PC-3 (cell line): Measurements from ENCODE around the gene GRM1. TPM values are rescaled to one million over a fixed set of nuclear protein-coding genes. Genes with fewer than 3 reads are reported as not detected.

Experiments
- ATAC-seq: fragments of 200-7000 bp; cut with Tn5 transposase; 2 replicates; pipeline ENCODE4 v1.9.1; 2020; ENCODE audit warnings: mild to moderate bottlenecking, moderate library complexity
- BruUV-seq: library from RNA; stranded (reverse); fragments of 400-500 nt; replicated peaks from 2 replicates; lab custom pipeline; 2021; lab: Mats Ljungman, UMichigan
- CTCF ChIA-PET: fragments of 300-600 bp; sonication (Branson Sonifier 250); formaldehyde crosslinking; loops from one replicate; lab custom pipeline; 2022; ENCODE audit warnings: antibody characterized with exemption; lab: Charles Lee
- POLR2A ChIA-PET: fragments of 300-600 bp; sonication (Branson Sonifier 250); formaldehyde crosslinking; loops from one replicate; lab custom pipeline; 2022; ENCODE audit warnings: antibody characterized with exemption; ENCODE audit not compliant: unreplicated experiment; lab: Charles Lee
- DNase-seq: peaks from one replicate; pipeline ENCODE4 v3.0.0-alpha.2; 2015
- H2AFZ ChIP-seq: fragments of 300-600 bp; sonication (generic); 2 replicates; pipeline ENCODE4 v1.6.0; 2016; ENCODE audit warnings: antibody characterized with exemption, low read length
- H3F3A ChIP-seq: fragments of 300-600 bp; sonication (generic); one replicate; pipeline ENCODE4 v1.6.0; 2017; ENCODE audit warnings: antibody characterized with exemption, low read length, control low read depth, mild to moderate bottlenecking; ENCODE audit not compliant: unreplicated experiment
- H3K27ac ChIP-seq: fragments of 300-600 bp; sonication (generic); 2 replicates; pipeline ENCODE4 v1.5.1; 2016; ENCODE audit warnings: mild to moderate bottlenecking, low read length
- H3K27me3 ChIP-seq: fragments of 300-600 bp; sonication (generic); 2 replicates; pipeline ENCODE4 v1.6.1; 2016; ENCODE audit warnings: low read length, mixed read lengths
- H3K36me3 ChIP-seq: fragments of 300-600 bp; sonication (generic); 2 replicates; pipeline ENCODE4 v1.6.1; 2016; ENCODE audit warnings: low read depth, mixed run types, low read length, mixed read lengths
- H3K4me1 ChIP-seq: fragments of 300-600 bp; sonication (generic); 2 replicates; pipeline ENCODE4 v1.5.1; 2016; ENCODE audit warnings: low read length; ENCODE audit not compliant: insufficient read depth
- H3K4me2 ChIP-seq: fragments of 300-600 bp; sonication (generic); 2 replicates; pipeline ENCODE4 v1.6.0; 2016; ENCODE audit warnings: low read length
- H3K4me3 ChIP-seq: fragments of 300-600 bp; sonication (generic); 2 replicates; pipeline ENCODE4 v1.5.1; 2016; ENCODE audit warnings: mild to moderate bottlenecking, low read length, mixed read lengths
- H3K79me2 ChIP-seq: fragments of 300-600 bp; sonication (generic); 2 replicates; pipeline ENCODE4 v1.6.1; 2017; ENCODE audit warnings: low read length, mixed read lengths
- H3K9ac ChIP-seq: fragments of 300-600 bp; sonication (generic); 2 replicates; pipeline ENCODE4 v1.6.0; 2016; ENCODE audit warnings: mild to moderate bottlenecking, low read length
- H3K9me2 ChIP-seq: fragments of 300-600 bp; sonication (generic); replicated peaks from 2 replicates; pipeline ENCODE4 v1.6.1; 2016; ENCODE audit warnings: mixed run types, low read length, mixed read lengths
- H3K9me3 ChIP-seq: fragments of 300-600 bp; sonication (generic); 2 replicates; pipeline ENCODE4 v1.6.1; 2016; ENCODE audit warnings: low read length, mixed read lengths
- H4K20me1 ChIP-seq: fragments of 300-600 bp; sonication (generic); 2 replicates; pipeline ENCODE4 v1.6.1; 2016; ENCODE audit warnings: low read length, mixed read lengths
- CTCF ChIP-seq: fragments of 300-600 bp; sonication (generic); conservative IDR thresholded peaks from 2 replicates; pipeline ENCODE4 v1.5.1; 2017; ENCODE audit warnings: antibody characterized with exemption, low read depth, mild to moderate bottlenecking, low read length
- EZH2 ChIP-seq: fragments of 300-600 bp; sonication (generic); IDR thresholded peaks from one replicate; pipeline ENCODE4 v1.6.1; 2017; ENCODE audit warnings: antibody characterized with exemption, mild to moderate bottlenecking, low read length; ENCODE audit not compliant: unreplicated experiment
- EZH2phosphoT487 ChIP-seq: fragments of 300-600 bp; sonication (generic); IDR thresholded peaks from 2 replicates; pipeline ENCODE4 v1.6.1; 2018; ENCODE audit warnings: mild to moderate bottlenecking, antibody characterized with exemption, low read length, borderline replicate concordance
- intact Hi-C: fragments of 100-400 bp; cut with micrococcal nuclease; formaldehyde crosslinking; loops from 2 replicates; pipeline ENCODE4 v1.9.0; 2023
- total RNA-seq: library from RNA; depleted of rRNA; stranded (reverse); fragments of >200 nt; gene quantifications from 2 replicates; pipeline ENCODE4 v1.2.3, GENCODE V29; 2014

GRM1 gene
- total RNA-seq, 1 experiment from 2014 or later = 0.11 TPM

DNA sequence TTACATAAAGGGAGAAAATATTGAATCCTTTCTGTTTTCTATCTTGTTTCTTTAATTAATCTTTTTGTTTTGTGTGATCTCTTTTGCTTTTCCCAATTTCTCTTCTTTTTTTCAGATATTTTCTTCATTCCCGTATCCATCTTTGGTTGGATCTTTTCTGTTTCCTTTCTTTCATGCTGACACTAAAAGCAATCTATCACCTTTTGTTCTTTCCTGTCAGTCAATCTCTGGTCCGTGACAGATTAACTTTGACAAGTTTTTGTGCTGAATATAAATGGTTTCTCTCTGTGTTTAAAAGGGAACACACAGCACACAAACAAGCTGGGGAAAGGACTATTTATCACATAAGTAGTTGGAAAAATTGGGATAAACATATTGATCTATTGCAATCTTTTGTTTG, 162.8 kb downstream of the GRM1 start:
- no peak overlapping the region for H3K27ac ChIP-seq
- no peaks in the 10 kb centered on the region for H3K9me2 ChIP-seq
- H3K9ac ChIP-seq = no peak overlapping the region
- no peaks in the 10 kb centered on the region for H3K79me2 ChIP-seq
- H3K4me2 ChIP-seq = no peak overlapping the region
- no peaks in the 10 kb centered on the region for H3K4me1 ChIP-seq
- POLR2A ChIA-PET = no interaction called here
- H3K4me3 ChIP-seq = no peak overlapping the region
- H3K36me3 ChIP-seq = no peaks in the 10 kb centered on the region
- intact Hi-C loops = no loop called here
- H4K20me1 ChIP-seq = no peaks in the 10 kb centered on the region
- CTCF ChIA-PET = no interaction called here
- H3K27me3 ChIP-seq = peaks cover 33% of the 10 kb centered on the region
- TF ChIP-seq EZH2phosphoT487 (no peak), EZH2 (no peak), CTCF (no peak)
- no peak overlapping the region for H2AFZ ChIP-seq
- DNase-seq = no peak
- no peak for ATAC-seq
- no TSS peak for BruUV-seq
- no peaks in the 10 kb centered on the region for H3F3A ChIP-seq
- H3K9me3 ChIP-seq = no peaks in the 10 kb centered on the region

- Histone ChIP-seq H4K20me1 (no peaks in the 10 kb centered on the region), H3K27me3 (peaks cover 26% of the 10 kb centered on the region), H3K9me2 (no peaks in the 10 kb centered on the region), H3F3A (no peaks in the 10 kb centered on the region), H3K79me2 (no peaks in the 10 kb centered on the region), H3K36me3 (no peaks in the 10 kb centered on the region), H3K4me1 (no peaks in the 10 kb centered on the region), H3K9me3 (no peaks in the 10 kb centered on the region), H3K4me3 (no peak overlapping the region), H2AFZ (no peak overlapping the region), H3K4me2 (no peak overlapping the region), H3K9ac (no peak overlapping the region), H3K27ac (no peak overlapping the region)
- no peak for TF ChIP-seq EZH2
- DNase-seq (no peak), ATAC-seq (no peak)
- no TSS peak for BruUV-seq
- intact Hi-C loops = no loop called here
- CTCF ChIA-PET = no interaction called here
- POLR2A ChIA-PET = no interaction called here
These were observed 165.6 kb downstream of the GRM1 start for GRCh38 chr6:146194434-146194833.

DNA sequence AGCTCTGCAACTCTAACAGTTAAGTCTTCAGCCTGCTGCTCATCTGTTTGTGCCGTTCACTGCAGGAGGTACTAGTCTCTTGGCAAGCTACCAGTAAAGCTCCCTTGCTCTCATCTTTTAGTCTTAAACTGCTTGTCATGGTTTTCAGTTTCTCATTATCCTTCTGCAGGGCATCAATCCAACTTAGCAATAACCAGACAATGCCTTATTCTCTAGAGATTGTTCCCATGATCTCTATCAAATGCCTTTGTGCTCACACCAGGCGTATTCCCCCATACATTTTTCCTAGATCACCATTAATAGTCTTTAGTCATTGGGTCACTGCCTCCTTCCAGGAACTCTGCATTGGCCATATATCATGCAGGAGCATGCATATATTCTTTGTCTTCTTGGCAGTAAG, 171.3 kb downstream of the GRM1 start:
- H3K9me2 ChIP-seq = no peaks in the 10 kb centered on the region
- H3K36me3 ChIP-seq = no peaks in the 10 kb centered on the region
- BruUV-seq = no TSS peak
- no peaks in the 10 kb centered on the region for H3K79me2 ChIP-seq
- no peaks in the 10 kb centered on the region for H3K27me3 ChIP-seq
- H2AFZ ChIP-seq = no peak overlapping the region
- DNase-seq (no peak), ATAC-seq (no peak)
- no peak overlapping the region for H3K4me2 ChIP-seq
- intact Hi-C loops = no loop called here
- CTCF ChIA-PET = no interaction called here
- no peaks in the 10 kb centered on the region for H4K20me1 ChIP-seq
- POLR2A ChIA-PET = no interaction called here
- no peaks in the 10 kb centered on the region for H3F3A ChIP-seq
- H3K4me3 ChIP-seq = no peak overlapping the region
- TF ChIP-seq EZH2phosphoT487 (no peak), CTCF (no peak), EZH2 (no peak)
- no peak overlapping the region for H3K9ac ChIP-seq
- H3K4me1 ChIP-seq = no peaks in the 10 kb centered on the region
- no peaks in the 10 kb centered on the region for H3K9me3 ChIP-seq
- no peak overlapping the region for H3K27ac ChIP-seq
